IMR-90 (cell line): ENCODE results near the gene ANKMY1. TPM values are rescaled to one million over a fixed set of nuclear protein-coding genes. Genes with fewer than 3 reads are reported as not detected.

ENCODE experiments used
- ATAC-seq: fragments of 200-7000 bp; cut with Tn5 transposase; 2 replicates; pipeline ENCODE4 v1.9.1; 2020; ENCODE audit warnings: low read depth, mild to moderate bottlenecking, moderate library complexity
- BruUV-seq: library from RNA; stranded (reverse); fragments of 400-500 nt; replicated peaks from 2 replicates; lab custom pipeline; 2021; lab: Mats Ljungman, UMichigan
- CTCF ChIA-PET: fragments of 300-600 bp; formaldehyde crosslinking; extraction: SDS; loops from one replicate; lab custom pipeline; 2021; ENCODE audit warnings: antibody characterized with exemption; lab: Yijun Ruan, JAX
- POLR2A ChIA-PET: fragments of 300-600 bp; sonication (Branson Sonifier 250); formaldehyde crosslinking; loops from one replicate; lab custom pipeline; 2022; ENCODE audit warnings: antibody characterized with exemption; ENCODE audit not compliant: unreplicated experiment; lab: Charles Lee
- DNase-seq: peaks from one replicate; pipeline ENCODE4 v3.0.0; 2013
- H2AFZ ChIP-seq: replicated peaks from 2 replicates; pipeline ENCODE3; 2013; ENCODE audit warnings: low read length, mild to moderate bottlenecking; ENCODE audit not compliant: poor library complexity
- H2AK5ac ChIP-seq: 2 replicates; pipeline ENCODE4 v1.6.1; 2013; ENCODE audit warnings: low read depth, low read length, inconsistent platforms
- H2AK9ac ChIP-seq: replicated peaks from 2 replicates; pipeline ENCODE3; 2013; ENCODE audit warnings: mild to moderate bottlenecking, low read depth, low read length, moderate library complexity; ENCODE audit not compliant: poor library complexity
- H2BK120ac ChIP-seq: 2 replicates; pipeline ENCODE4 v1.6.1; 2013; ENCODE audit warnings: low read depth, low read length, inconsistent platforms
- H2BK15ac ChIP-seq: 3 replicates; pipeline ENCODE4 v1.6.1; 2013; ENCODE audit warnings: low read depth, low read length, inconsistent platforms
- H2BK20ac ChIP-seq: 2 replicates; pipeline ENCODE4 v1.6.1; 2013; ENCODE audit warnings: low read depth, mild to moderate bottlenecking, inconsistent platforms, low read length, moderate library complexity
- H2BK5ac ChIP-seq: 2 replicates; pipeline ENCODE4 v1.6.1; 2013; ENCODE audit warnings: mild to moderate bottlenecking, low read depth, low read length, inconsistent platforms; ENCODE audit not compliant: poor library complexity, severe bottlenecking
- H3K14ac ChIP-seq: replicated peaks from 2 replicates; pipeline ENCODE4 v1.6.1; 2013; ENCODE audit warnings: low read depth, low read length, inconsistent platforms
- H3K18ac ChIP-seq: 2 replicates; pipeline ENCODE4 v1.6.1; 2013; ENCODE audit warnings: low read depth, low read length, control low read depth
- H3K23ac ChIP-seq: 2 replicates; pipeline ENCODE4 v1.6.1; 2013; ENCODE audit warnings: low read depth, low read length, inconsistent platforms
- H3K27ac ChIP-seq: 2 replicates; pipeline ENCODE4 v1.5.1; 2013; ENCODE audit warnings: mild to moderate bottlenecking, control low read depth, low read length; ENCODE audit not compliant: insufficient read depth
- H3K27me3 ChIP-seq: 2 replicates; pipeline ENCODE4 v1.6.1; 2013; ENCODE audit warnings: low read length; ENCODE audit not compliant: control insufficient read depth, insufficient read depth
- H3K36me3 ChIP-seq: 2 replicates; pipeline ENCODE4 v1.6.1; 2013; ENCODE audit warnings: low read length, mixed read lengths; ENCODE audit not compliant: control insufficient read depth, insufficient read depth
- H3K4ac ChIP-seq: 2 replicates; pipeline ENCODE4 v1.6.1; 2013; ENCODE audit warnings: low read depth, low read length, inconsistent platforms
- H3K4me1 ChIP-seq: 2 replicates; pipeline ENCODE4 v1.6.1; 2013; ENCODE audit warnings: low read length, mixed read lengths; ENCODE audit not compliant: control insufficient read depth, insufficient read depth
- H3K4me2 ChIP-seq: 2 replicates; pipeline ENCODE4 v1.6.1; 2013; ENCODE audit warnings: low read depth, mild to moderate bottlenecking, control low read depth, low read length, moderate library complexity
- H3K4me3 ChIP-seq: 2 replicates; pipeline ENCODE4 v1.5.1; 2013; ENCODE audit warnings: low read depth, mild to moderate bottlenecking, control low read depth, low read length, moderate library complexity; ENCODE audit not compliant: insufficient read depth
- H3K56ac ChIP-seq: 2 replicates; pipeline ENCODE4 v1.6.1; 2013; ENCODE audit warnings: low read length, inconsistent platforms; ENCODE audit not compliant: insufficient read depth; ENCODE audit errors: extremely low read depth
- H3K79me1 ChIP-seq, 2 experiments: 2 replicates each; pipeline ENCODE4 v1.6.1; 2013; ENCODE audit warnings: low read length in 2 of 2, inconsistent platforms in 1 of 2, low read depth in 1 of 2
- H3K9ac ChIP-seq: 2 replicates; pipeline ENCODE4 v1.6.1; 2013; ENCODE audit warnings: low read depth, low read length, control low read depth
- H3K9me1 ChIP-seq: 2 replicates; pipeline ENCODE4 v1.6.1; 2013; ENCODE audit warnings: low read length, inconsistent platforms; ENCODE audit not compliant: insufficient read depth
- H3K9me3 ChIP-seq: 2 replicates; pipeline ENCODE4 v1.6.1; 2013; ENCODE audit warnings: low read length; ENCODE audit not compliant: control insufficient read depth, insufficient read depth
- H4K20me1 ChIP-seq: 2 replicates; pipeline ENCODE4 v1.6.1; 2013; ENCODE audit warnings: low read length, inconsistent platforms; ENCODE audit not compliant: insufficient read depth
- H4K5ac ChIP-seq: 2 replicates; pipeline ENCODE4 v1.6.1; 2013; ENCODE audit warnings: mild to moderate bottlenecking, low read depth, low read length, control low read depth
- H4K8ac ChIP-seq, 2 experiments: 2 replicates each; pipeline ENCODE4 v1.6.1; 2013; ENCODE audit warnings: low read depth in 2 of 2, low read length in 2 of 2, control low read depth in 1 of 2, inconsistent platforms in 1 of 2
- H4K91ac ChIP-seq: 2 replicates; pipeline ENCODE4 v1.6.1; 2013; ENCODE audit warnings: low read depth, low read length, inconsistent platforms; ENCODE audit not compliant: insufficient read depth
- BHLHE40 ChIP-seq: fragments of 150-350 bp; IDR thresholded peaks from 2 replicates; pipeline ENCODE4 v1.6.1; 2016; ENCODE audit warnings: mild to moderate bottlenecking, low read depth, low read length
- CEBPB ChIP-seq: IDR thresholded peaks from 2 replicates; pipeline ENCODE4 v1.6.1; 2012; ENCODE audit warnings: low read depth, low read length, improper control_type of control experiment
- CHD1 ChIP-seq: IDR thresholded peaks from 2 replicates; pipeline ENCODE4 v1.6.1; 2012; ENCODE audit warnings: low read depth, low read length, improper control_type of control experiment
- ELK1 ChIP-seq: fragments of 150-350 bp; IDR thresholded peaks from 2 replicates; pipeline ENCODE4 v1.6.1; 2016; ENCODE audit warnings: low read depth, mild to moderate bottlenecking, low read length, moderate library complexity, borderline replicate concordance
- FOS ChIP-seq: fragments of 150-350 bp; IDR thresholded peaks from 2 replicates; pipeline ENCODE4 v1.6.1; 2016; ENCODE audit warnings: low read depth, low read length
- MAFK ChIP-seq: IDR thresholded peaks from 2 replicates; pipeline ENCODE4 v1.6.1; 2012; ENCODE audit warnings: low read depth, low read length, improper control_type of control experiment
- MAZ ChIP-seq: IDR thresholded peaks from 2 replicates; pipeline ENCODE4 v1.6.1; 2012; ENCODE audit warnings: low read depth, mild to moderate bottlenecking, low read length, improper control_type of control experiment, moderate library complexity, borderline replicate concordance
- MXI1 ChIP-seq: IDR thresholded peaks from 2 replicates; pipeline ENCODE4 v1.6.1; 2012; ENCODE audit warnings: low read depth, mild to moderate bottlenecking, low read length, moderate library complexity, borderline replicate concordance
- NFE2L2 ChIP-seq: fragments of 150-350 bp; IDR thresholded peaks from 2 replicates; pipeline ENCODE4 v1.6.1; 2016; ENCODE audit warnings: low read depth, mild to moderate bottlenecking, low read length
- POLR2A ChIP-seq: IDR thresholded peaks from 2 replicates; pipeline ENCODE4 v1.6.1; 2012; ENCODE audit warnings: mild to moderate bottlenecking, low read depth, low read length
- RAD21 ChIP-seq: IDR thresholded peaks from 2 replicates; pipeline ENCODE4 v1.6.1; 2012; ENCODE audit warnings: low read length, improper control_type of control experiment
- RCOR1 ChIP-seq: IDR thresholded peaks from 2 replicates; pipeline ENCODE4 v1.6.1; 2012; ENCODE audit warnings: mild to moderate bottlenecking, low read length, improper control_type of control experiment; ENCODE audit not compliant: insufficient replicate concordance
- RFX5 ChIP-seq: IDR thresholded peaks from 2 replicates; pipeline ENCODE4 v1.8.0; 2012; ENCODE audit warnings: low read depth, mild to moderate bottlenecking, low read length, moderate library complexity
- SMC3 ChIP-seq: fragments of 150-350 bp; IDR thresholded peaks from 2 replicates; pipeline ENCODE4 v1.6.1; 2016; ENCODE audit warnings: low read depth, mild to moderate bottlenecking, antibody characterized with exemption, low read length, moderate library complexity
- WGBS, 2 experiments: methylation state at CpG; one replicate each; pipeline versions ENCODE4 v1.1.5 to v1.1.7; 2013; ENCODE audit warnings: missing lambda C conversion rate in 2 of 2; ENCODE audit not compliant: insufficient read length in 1 of 2; ENCODE audit errors: extremely low coverage in 2 of 2; 5-methylcytosine and 5-hydroxymethylcytosine counted together
- dilution Hi-C: fragments of 300-500 bp; cut with HindIII; formaldehyde crosslinking; loops from one replicate; pipeline ENCODE4 v1.14.3; 2018; ENCODE audit warnings: low sequenced_read_pairs; ENCODE audit not compliant: unreplicated experiment
- in situ Hi-C: fragments of 300-500 bp; cut with MboI; formaldehyde crosslinking; loops from 3 replicates; pipeline ENCODE4 v1.14.3; 2019; ENCODE audit warnings: low sequenced_read_pairs, inconsistent platforms, mixed read lengths
- intact Hi-C: fragments of 100-400 bp; cut with micrococcal nuclease; formaldehyde crosslinking; loops from 2 replicates; pipeline ENCODE4 v1.10.0; 2022
- polyA plus RNA-seq, 3 experiments: library from polyadenylated mRNA; depleted of rRNA; stranded (reverse); fragments of >200 nt; gene quantifications; 2 replicates each; pipeline ENCODE4 v1.2.3, GENCODE V29; 2012; ENCODE audit warnings: low replicate concordance in 1 of 3
- total RNA-seq: library from RNA; depleted of rRNA; stranded (reverse); fragments of >200 nt; gene quantifications from 2 replicates; pipeline ENCODE4 v1.2.3, GENCODE V29; 2012
- TF ChIP-seq, protein P1 (sequence below): fragments of 150-350 bp; IDR thresholded peaks from 2 replicates; pipeline ENCODE4 v1.6.1; 2017; ENCODE audit warnings: mild to moderate bottlenecking, antibody characterized with exemption, low read length, low read depth

Gene ANKMY1
- total and polyA plus RNA-seq, 2 of the 4 experiments (the other 2 are of a cell fraction): 2.9 to 5.5 TPM

DNA sequence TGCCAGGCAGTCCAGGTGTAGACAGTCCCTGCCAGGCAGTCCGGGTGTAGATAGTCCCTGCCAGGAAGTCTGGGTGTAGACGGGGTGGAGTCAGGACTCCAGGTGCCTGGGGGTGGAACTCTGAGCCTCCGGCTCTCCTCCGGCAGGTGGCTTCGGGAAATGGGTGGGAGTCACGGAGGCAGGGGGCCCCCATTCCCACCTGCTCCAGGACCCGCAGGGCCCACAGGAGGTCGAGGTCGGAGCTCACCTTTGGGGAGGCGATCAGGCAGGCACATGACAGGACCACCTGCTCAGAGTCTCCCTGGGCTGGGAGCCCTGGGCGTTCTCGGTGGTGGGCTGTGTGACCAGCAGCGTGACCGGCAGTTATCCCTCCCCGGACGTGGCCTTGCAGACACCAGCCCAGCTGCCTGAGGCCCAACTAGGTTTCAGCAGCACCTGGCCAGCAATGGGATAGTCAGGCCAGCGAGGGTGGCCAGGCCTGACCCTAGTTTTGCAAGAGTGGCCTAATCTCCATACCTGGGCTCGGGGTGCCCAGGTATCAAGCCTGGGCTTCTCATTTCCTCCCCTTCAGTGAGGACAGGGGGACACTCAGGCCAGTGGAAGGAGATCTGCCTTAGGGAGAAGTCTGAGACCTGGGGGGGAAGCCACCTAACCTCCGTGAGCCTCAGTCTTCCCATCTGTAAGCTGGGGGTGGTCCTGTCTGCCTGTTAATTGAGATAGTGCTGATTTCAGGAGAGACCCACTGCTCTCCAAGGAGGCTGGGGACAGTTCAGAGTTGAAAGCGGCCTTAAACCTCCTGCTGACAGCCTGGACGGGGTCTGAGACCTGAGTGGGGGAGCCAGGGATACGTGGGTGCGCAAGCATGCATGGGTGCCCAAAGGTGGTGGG is 109.2 kb downstream of the ANKMY1 start (continued):
- no peak for TF ChIP-seq CHD1

GRCh38 chr2:240447934-240448333 is 109.9 kb downstream of the ANKMY1 start:
- Histone ChIP-seq H2BK5ac (no peak overlapping the region), H3K36me3 (peaks cover 18% of the 10 kb centered on the region), H2BK15ac (no peak overlapping the region), H2BK120ac (no peak overlapping the region), H2AFZ (peak overlapping the region; percentile 41), H2AK9ac (no peak overlapping the region), H4K8ac (no peak overlapping the region), H3K4me1 (peaks cover 24% of the 10 kb centered on the region), H3K9me1 (0 out of 2 replicates have a peak, but pooled peaks cover 11% of the 10 kb centered on the region), H3K27ac (no peak overlapping the region), H4K5ac (no peak overlapping the region), H3K9ac (no peak overlapping the region), H3K79me1 (peaks cover 23 to 81% of the 10 kb centered on the region in 2 experiments), H3K9me3 (no peaks in the 10 kb centered on the region), H3K4me2 (no peak overlapping the region), H4K91ac (no peak overlapping the region), H3K4ac (no peak overlapping the region), H3K27me3 (no peaks in the 10 kb centered on the region), H3K4me3 (no peak overlapping the region), H2BK20ac (no peak overlapping the region), H3K14ac (no peak overlapping the region), H2AK5ac (no peak overlapping the region), H4K20me1 (peaks cover 94% of the 10 kb centered on the region), H3K56ac (no peak overlapping the region), H3K23ac (no peak overlapping the region), H3K18ac (no peak overlapping the region)
- ATAC-seq (no peak), DNase-seq (no peak)
- WGBS, 2 experiments: 90% methylated on average over 6 of the region's 15 CpGs; no CpG with 5 or more reads in 1 of the 2 experiments
- dilution Hi-C loops (no loop called here), intact Hi-C loops (no loop called here), in situ Hi-C loops (no loop called here)
- no TSS peak for BruUV-seq
- ChIA-PET CTCF (no interaction called here), POLR2A (no interaction called here)
- TF ChIP-seq POLR2A (no peak), MAZ (no peak), CEBPB (no peak), MAFK (no peak), MXI1 (no peak), RCOR1 (no peak), NFE2L2 (no peak), ELK1 (no peak), BHLHE40 (no peak), FOS (no peak), RFX5 (no peak), RAD21 (no peak), CHD1 (no peak), SMC3 (no peak)
- TF ChIP-seq, protein P1, sequence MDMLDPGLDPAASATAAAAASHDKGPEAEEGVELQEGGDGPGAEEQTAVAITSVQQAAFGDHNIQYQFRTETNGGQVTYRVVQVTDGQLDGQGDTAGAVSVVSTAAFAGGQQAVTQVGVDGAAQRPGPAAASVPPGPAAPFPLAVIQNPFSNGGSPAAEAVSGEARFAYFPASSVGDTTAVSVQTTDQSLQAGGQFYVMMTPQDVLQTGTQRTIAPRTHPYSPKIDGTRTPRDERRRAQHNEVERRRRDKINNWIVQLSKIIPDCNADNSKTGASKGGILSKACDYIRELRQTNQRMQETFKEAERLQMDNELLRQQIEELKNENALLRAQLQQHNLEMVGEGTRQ: no peak
